IgD-negative memory B cell (primary cell): ENCODE results near the gene ADRM1. TPM values are rescaled to one million over a fixed set of nuclear protein-coding genes. Genes with fewer than 3 reads are reported as not detected.
A peak's percentile ranks its signal among the peaks of the same experiment; 100 is the strongest.

Source experiments
- H3K27ac Mint-ChIP-seq, 3 donors: one replicate each; pipeline ENCODE4 v1.8.0; 2020 to 2022; ENCODE audit warnings: mild to moderate bottlenecking in 3 of 3, mixed read lengths in 3 of 3, moderate library complexity in 1 of 3
- H3K27me3 Mint-ChIP-seq: one replicate; pipeline ENCODE4 v1.8.0; 2021; ENCODE audit warnings: mixed read lengths
- H3K36me3 Mint-ChIP-seq: one replicate; pipeline ENCODE4 v1.8.0; 2020; ENCODE audit warnings: mild to moderate bottlenecking, mixed read lengths
- H3K4me1 Mint-ChIP-seq, 3 donors: one replicate each; pipeline ENCODE4 v1.8.0; 2020 to 2022; ENCODE audit warnings: mixed read lengths in 3 of 3, mild to moderate bottlenecking in 1 of 3
- H3K4me3 Mint-ChIP-seq, 4 donors: one replicate each; pipeline ENCODE4 v1.8.0; 2020 to 2022; ENCODE audit warnings: mild to moderate bottlenecking in 4 of 4, mixed read lengths in 4 of 4, moderate library complexity in 3 of 4
- H3K9me3 Mint-ChIP-seq, 3 donors: one replicate each; pipeline ENCODE4 v1.8.0; 2020 to 2021; ENCODE audit warnings: mixed read lengths in 3 of 3, mild to moderate bottlenecking in 1 of 3
- polyA plus RNA-seq: library from polyadenylated mRNA; unstranded; fragments of 300-500 nt; fragmentation: Illumina TruSeq; gene quantifications from one replicate; pipeline ENCODE4 v1.2.3, GENCODE V29; 2021

The ADRM1 gene
- polyA plus RNA-seq, 1 donor from 2014 or later = 149 TPM

GRCh38 chr20:62287759-62288534 is 14.8 kb upstream of the ADRM1 start:
- Mint-ChIP-seq H3K9me3 (no peaks in the 10 kb centered on the region), H3K4me3 (no peak overlapping the region), H3K4me1 (peaks cover 6 to 9% (median 8%) of the 10 kb centered on the region in 3 donors), H3K27me3 (no peaks in the 10 kb centered on the region), H3K27ac (no peak overlapping the region), H3K36me3 (peaks cover 5% of the 10 kb centered on the region)

- peaks cover 6 to 12% (median 9%) of the 10 kb centered on the region in 3 donors for H3K4me1 Mint-ChIP-seq
- H3K27ac Mint-ChIP-seq = no peak overlapping the region
- peaks cover 5% of the 10 kb centered on the region for H3K36me3 Mint-ChIP-seq
- H3K4me3 Mint-ChIP-seq = no peak overlapping the region
- no peaks in the 10 kb centered on the region for H3K9me3 Mint-ChIP-seq
- H3K27me3 Mint-ChIP-seq = no peaks in the 10 kb centered on the region
Measured at GRCh38 chr20:62288535-62289105, 14.2 kb upstream of the ADRM1 start.

- no peak overlapping the region for H3K4me3 Mint-ChIP-seq
Measured at GRCh38 chr20:62289131-62289530, 13.7 kb upstream of the ADRM1 start.

GRCh38 chr20:62289898-62290297 is 12.9 kb upstream of the ADRM1 start:
- Mint-ChIP-seq H3K4me1 (peaks cover 13 to 20% (median 14%) of the 10 kb centered on the region in 3 donors), H3K27me3 (no peaks in the 10 kb centered on the region), H3K9me3 (no peaks in the 10 kb centered on the region), H3K4me3 (no peak overlapping the region), H3K27ac (no peak overlapping the region), H3K36me3 (peaks cover 9% of the 10 kb centered on the region)

More at GRCh38 chr20:62289131-62289530, 13.7 kb upstream of the ADRM1 start:
- peaks cover 9 to 17% (median 13%) of the 10 kb centered on the region in 3 donors for H3K4me1 Mint-ChIP-seq
- no peaks in the 10 kb centered on the region for H3K27me3 Mint-ChIP-seq
- peaks cover 9% of the 10 kb centered on the region for H3K36me3 Mint-ChIP-seq
- no peak overlapping the region for H3K27ac Mint-ChIP-seq
- no peaks in the 10 kb centered on the region for H3K9me3 Mint-ChIP-seq

- H3K9me3 Mint-ChIP-seq = no peaks in the 10 kb centered on the region
- H3K4me1 Mint-ChIP-seq = peaks cover 14 to 20% (median 18%) of the 10 kb centered on the region in 3 donors
- H3K36me3 Mint-ChIP-seq = peaks cover 9% of the 10 kb centered on the region
- no peaks in the 10 kb centered on the region for H3K27me3 Mint-ChIP-seq
- peak overlapping the region; percentile 6 to 61 (median 59) for H3K27ac Mint-ChIP-seq
- H3K4me3 Mint-ChIP-seq = peak overlapping the region in 1 of 4 donors; percentile 81
Measured at GRCh38 chr20:62291251-62292066, 11.3 kb upstream of the ADRM1 start.

- H3K4me1 Mint-ChIP-seq = peaks cover 14 to 22% (median 18%) of the 10 kb centered on the region in 3 donors
- H3K9me3 Mint-ChIP-seq = no peaks in the 10 kb centered on the region
- peak overlapping the region in 3 of 4 donors; percentile 18 to 85 (median 85) for H3K4me3 Mint-ChIP-seq
- H3K27me3 Mint-ChIP-seq = no peaks in the 10 kb centered on the region
- H3K36me3 Mint-ChIP-seq = peaks cover 9% of the 10 kb centered on the region
- peak overlapping the region; percentile 6 to 81 (median 59) for H3K27ac Mint-ChIP-seq
Measured at GRCh38 chr20:62292108-62292507, 10.7 kb upstream of the ADRM1 start.

- H3K4me3 Mint-ChIP-seq = peak overlapping the region in 1 of 4 donors; percentile 73
- peaks cover 9% of the 10 kb centered on the region for H3K36me3 Mint-ChIP-seq
- peaks cover 14 to 22% (median 18%) of the 10 kb centered on the region in 3 donors for H3K4me1 Mint-ChIP-seq
- H3K27ac Mint-ChIP-seq = no peak overlapping the region
- H3K27me3 Mint-ChIP-seq = no peaks in the 10 kb centered on the region
- H3K9me3 Mint-ChIP-seq = no peaks in the 10 kb centered on the region
Measured at GRCh38 chr20:62293111-62293784, 9.5 kb upstream of the ADRM1 start.

GRCh38 chr20:62293946-62294345 is 8.9 kb upstream of the ADRM1 start:
- Mint-ChIP-seq H3K27me3 (no peaks in the 10 kb centered on the region), H3K27ac (no peak overlapping the region), H3K9me3 (no peaks in the 10 kb centered on the region), H3K36me3 (peaks cover 5% of the 10 kb centered on the region), H3K4me1 (peaks cover 14 to 22% (median 18%) of the 10 kb centered on the region in 3 donors), H3K4me3 (peak overlapping the region in 2 of 4 donors; percentile 22 to 39)

- Mint-ChIP-seq H3K4me3 (peak overlapping the region in 2 of 4 donors; percentile 23 to 36), H3K4me1 (peaks cover 14 to 23% (median 18%) of the 10 kb centered on the region in 3 donors), H3K9me3 (no peaks in the 10 kb centered on the region), H3K27me3 (no peaks in the 10 kb centered on the region), H3K36me3 (peaks cover 5% of the 10 kb centered on the region), H3K27ac (peak overlapping the region in 1 of 3 donors; percentile 15)
Measured at GRCh38 chr20:62294516-62294915, 8.3 kb upstream of the ADRM1 start.

GRCh38 chr20:62296724-62297448 is 5.9 kb upstream of the ADRM1 start:
- Mint-ChIP-seq H3K36me3 (peaks cover 3% of the 10 kb centered on the region), H3K27ac (no peak overlapping the region), H3K4me1 (peaks cover 14 to 28% (median 18%) of the 10 kb centered on the region in 3 donors), H3K27me3 (no peaks in the 10 kb centered on the region), H3K9me3 (no peaks in the 10 kb centered on the region), H3K4me3 (no peak overlapping the region)

- H3K27ac Mint-ChIP-seq = no peak overlapping the region
- peaks cover 3% of the 10 kb centered on the region for H3K36me3 Mint-ChIP-seq
- H3K27me3 Mint-ChIP-seq = no peaks in the 10 kb centered on the region
- H3K4me1 Mint-ChIP-seq = peaks cover 11 to 25% (median 16%) of the 10 kb centered on the region in 3 donors
- H3K4me3 Mint-ChIP-seq = no peak overlapping the region
- no peaks in the 10 kb centered on the region for H3K9me3 Mint-ChIP-seq
Measured at GRCh38 chr20:62297449-62298227, 5.2 kb upstream of the ADRM1 start.

GRCh38 chr20:62298577-62299249 is 4.1 kb upstream of the ADRM1 start:
- Mint-ChIP-seq H3K36me3 (peaks cover 3% of the 10 kb centered on the region), H3K9me3 (no peaks in the 10 kb centered on the region), H3K27me3 (no peaks in the 10 kb centered on the region), H3K4me3 (no peak overlapping the region), H3K27ac (no peak overlapping the region), H3K4me1 (peaks cover 11 to 20% (median 18%) of the 10 kb centered on the region in 3 donors)

GRCh38 chr20:62299666-62300236 is 3.0 kb upstream of the ADRM1 start:
- H3K27ac Mint-ChIP-seq = peak overlapping the region in 1 of 3 donors; percentile 53
- H3K9me3 Mint-ChIP-seq = no peaks in the 10 kb centered on the region
- no peaks in the 10 kb centered on the region for H3K27me3 Mint-ChIP-seq
- H3K4me3 Mint-ChIP-seq = no peak overlapping the region
- peaks cover 6 to 19% (median 17%) of the 10 kb centered on the region in 3 donors for H3K4me1 Mint-ChIP-seq
- no peaks in the 10 kb centered on the region for H3K36me3 Mint-ChIP-seq
